Right atrium auricular region (tissue), 2 donors: ENCODE measurements around the gene CFAP45. TPM values are rescaled to one million over a fixed set of nuclear protein-coding genes. Genes with fewer than 3 reads are reported as not detected.
A peak's percentile ranks its signal among the peaks of the same experiment; 100 is the strongest.

Experiments
- DNase-seq: peaks from one replicate; pipeline ENCODE4 v3.0.0-alpha.2; 2019; ENCODE audit warnings: low spot score
- H3K27ac ChIP-seq, 2 donors: fragments of 200-600 bp; sonication (generic); 1 replicate in 1 of 2; 2 replicates in 1 of 2; pipeline ENCODE4 v1.5.1; 2016 to 2019
- H3K27me3 ChIP-seq, 2 donors: fragments of 200-600 bp; sonication (generic); one replicate each; pipeline versions ENCODE4 v1.5.1 to v1.6.0; 2017 to 2019
- H3K36me3 ChIP-seq: fragments of 200-600 bp; sonication (generic); one replicate; pipeline ENCODE4 v1.5.1; 2016
- H3K4me1 ChIP-seq, 2 donors: fragments of 200-600 bp; sonication (generic); one replicate each; pipeline versions ENCODE4 v1.5.1 to v1.6.0; 2017 to 2019
- H3K4me3 ChIP-seq, 2 donors: fragments of 200-600 bp; sonication (generic); 1 replicate in 1 of 2; 2 replicates in 1 of 2; pipeline ENCODE4 v1.5.1; 2017 to 2019; ENCODE audit warnings: mild to moderate bottlenecking in 1 of 2, moderate library complexity in 1 of 2
- H3K9me3 ChIP-seq, 2 donors: fragments of 200-600 bp; sonication (generic); one replicate each; pipeline ENCODE4 v1.5.1; 2019
- CTCF ChIP-seq, 2 donors: fragments of 200-600 bp; sonication (generic); IDR thresholded peaks; one replicate each; pipeline ENCODE4 v1.5.1; 2019; ENCODE audit warnings: antibody characterized with exemption in 2 of 2
- total RNA-seq, 2 donors: library from RNA; depleted of rRNA; stranded (reverse); fragments of >200 nt; gene quantifications; one replicate each; pipeline ENCODE4 v1.1.0, GENCODE V29; 2016

The CFAP45 gene
- total RNA-seq, 2 donors from 2014 or later, result 0.86 to 1.3 TPM

- H3K4me3 ChIP-seq, result no peak overlapping the region
- peak overlapping the region in 1 of 2 donors; percentile 32 for H3K27ac ChIP-seq
- TF ChIP-seq CTCF (IDR thresholded peaks at IDR 0.05), result no peak
- H3K4me1 ChIP-seq, result peaks cover 0 to 91% of the 10 kb centered on the region in 2 donors
- DNase-seq, result no peak
- H3K27me3 ChIP-seq, result no peaks in the 10 kb centered on the region
- H3K9me3 ChIP-seq, result no peaks in the 10 kb centered on the region
- peaks cover 39% of the 10 kb centered on the region for H3K36me3 ChIP-seq
Observed at GRCh38 chr1:159918352-159919200, 18.6 kb upstream of the CFAP45 start.

GRCh38 chr1:159917533-159918351 is 17.8 kb upstream of the CFAP45 start:
- H3K4me1 ChIP-seq, result peaks cover 0 to 89% of the 10 kb centered on the region in 2 donors
- no peak overlapping the region for H3K4me3 ChIP-seq
- no peaks in the 10 kb centered on the region for H3K9me3 ChIP-seq
- no peak for DNase-seq
- peak overlapping the region; percentile 32 to 61 for H3K27ac ChIP-seq
- H3K36me3 ChIP-seq, result peaks cover 39% of the 10 kb centered on the region
- H3K27me3 ChIP-seq, result no peaks in the 10 kb centered on the region
- no peak for TF ChIP-seq CTCF (IDR thresholded peaks at IDR 0.05)

GRCh38 chr1:159916242-159917051 is 16.5 kb upstream of the CFAP45 start:
- H3K9me3 ChIP-seq, result no peaks in the 10 kb centered on the region
- H3K36me3 ChIP-seq, result peaks cover 39% of the 10 kb centered on the region
- no peak for TF ChIP-seq CTCF (IDR thresholded peaks at IDR 0.05)
- no peaks in the 10 kb centered on the region for H3K27me3 ChIP-seq
- H3K27ac ChIP-seq, result peak overlapping the region; percentile 61 to 76
- H3K4me3 ChIP-seq, result no peak overlapping the region
- DNase-seq, result no peak
- H3K4me1 ChIP-seq, result peaks cover 0 to 85% of the 10 kb centered on the region in 2 donors

- Histone ChIP-seq H3K4me3 (no peak overlapping the region), H3K36me3 (peaks cover 39% of the 10 kb centered on the region), H3K27me3 (no peaks in the 10 kb centered on the region), H3K27ac (peak overlapping the region; percentile 61 to 76), H3K4me1 (peaks cover 0 to 85% of the 10 kb centered on the region in 2 donors), H3K9me3 (no peaks in the 10 kb centered on the region)
- no peak for DNase-seq
- no peak for TF ChIP-seq CTCF (IDR thresholded peaks at IDR 0.05)
Observed at GRCh38 chr1:159915571-159916241, 15.7 kb upstream of the CFAP45 start.
